Ovary (tissue), 3 donors: ENCODE results near the gene CNP.

Experiments used
- CTCF ChIP-seq, 3 donors: fragments of 450-650 bp in 2 of 3; fragments of 200-600 bp in 1 of 3; IDR thresholded peaks; one replicate each; pipeline versions ENCODE4 v1.5.1 to v1.8.0; 2016 to 2022; ENCODE audit warnings: antibody characterized with exemption in 3 of 3, mild to moderate bottlenecking in 1 of 3
- EP300 ChIP-seq: sonication (generic); formaldehyde crosslinking; IDR thresholded peaks from one replicate; pipeline ENCODE4 v1.6.1; 2017; ENCODE audit warnings: antibody characterized with exemption
- donor health status: DM: no; HTN: no; CAD: no.

GRCh38 chr17:41917679-41918313 lies 48.8 kb upstream of the CNP start:
- TF ChIP-seq CTCF (IDR thresholded peaks at IDR 0.05) (no peak), EP300 (no peak)
